H1 (cell line): Measurements from ENCODE around the gene PARP1. TPM values are rescaled to one million over a fixed set of nuclear protein-coding genes. Genes with fewer than 3 reads are reported as not detected.

Experiments used
- CTCF ChIA-PET: fragments of 300-600 bp; sonication (Branson Sonifier 250); formaldehyde crosslinking; loops from one replicate; lab custom pipeline; 2021; ENCODE audit not compliant: partially characterized antibody; lab: Charles Lee
- POLR2A ChIA-PET: fragments of 300-600 bp; sonication (Branson Sonifier 250); formaldehyde crosslinking; loops from one replicate; lab custom pipeline; 2021; ENCODE audit warnings: inconsistent platforms; ENCODE audit not compliant: partially characterized antibody; lab: Charles Lee
- DNase-seq, 2 experiments: peaks; one replicate each; pipeline versions ENCODE4 v3.0.0 to v3.0.0-alpha.2; 2010 to 2022; ENCODE audit warnings: low spot score in 2 of 2, low read depth in 1 of 2, mixed read lengths in 1 of 2
- FAIRE-seq: peaks from 2 replicates; lab custom pipeline; 2011; peaks lifted over from hg19 to GRCh38; lab: Jason Lieb, UNC
- H2AFZ ChIP-seq: 2 replicates; pipeline ENCODE4 v1.8.1; 2012; ENCODE audit warnings: low read length, inconsistent platforms
- H2AK5ac ChIP-seq: 2 replicates; pipeline ENCODE4 v1.6.1; 2013; ENCODE audit warnings: low read depth, low read length
- H2BK120ac ChIP-seq: replicated peaks from 2 replicates; pipeline ENCODE3; 2013; ENCODE audit warnings: low read depth, low read length, inconsistent platforms
- H2BK12ac ChIP-seq: 2 replicates; pipeline ENCODE4 v1.6.1; 2013; ENCODE audit warnings: low read depth, low read length
- H2BK15ac ChIP-seq: 2 replicates; pipeline ENCODE4 v1.6.1; 2013; ENCODE audit warnings: low read length
- H2BK20ac ChIP-seq: 2 replicates; pipeline ENCODE4 v1.6.1; 2013; ENCODE audit warnings: low read length
- H2BK5ac ChIP-seq: 2 replicates; pipeline ENCODE4 v1.6.1; 2013; ENCODE audit warnings: low read depth, low read length
- H3K14ac ChIP-seq: 2 replicates; pipeline ENCODE4 v1.6.1; 2013; ENCODE audit warnings: inconsistent platforms; ENCODE audit not compliant: insufficient read length
- H3K18ac ChIP-seq: 2 replicates; pipeline ENCODE4 v1.6.1; 2013; ENCODE audit warnings: low read length; ENCODE audit errors: extremely low read depth
- H3K23ac ChIP-seq: 2 replicates; pipeline ENCODE4 v1.6.1; 2013; ENCODE audit warnings: inconsistent platforms; ENCODE audit not compliant: insufficient read length
- H3K23me2 ChIP-seq: 2 replicates; pipeline ENCODE4 v1.6.1; 2013; ENCODE audit warnings: low read depth, low read length
- H3K27ac ChIP-seq: 2 replicates; pipeline ENCODE4 v1.6.1; 2011; ENCODE audit warnings: low read depth, low read length, inconsistent platforms
- H3K27me3 ChIP-seq, 4 experiments: replicated peaks in 1 of 4; 1 replicate in 1 of 4; 2 replicates in 3 of 4; pipeline versions ENCODE4 v1.6.1 to v1.8.1; 2011 to 2013; ENCODE audit warnings: low read length in 3 of 4, mild to moderate bottlenecking in 3 of 4, inconsistent platforms in 2 of 4, mixed read lengths in 2 of 4, moderate library complexity in 1 of 4; ENCODE audit not compliant: control insufficient read depth in 3 of 4, insufficient read depth in 3 of 4; ENCODE audit errors: extremely low read depth in 1 of 4
- H3K36me3 ChIP-seq, 4 experiments: 2 replicates each; pipeline versions ENCODE4 v1.6.1 to v1.8.1; 2011 to 2013; ENCODE audit warnings: mild to moderate bottlenecking in 4 of 4, low read length in 3 of 4, moderate library complexity in 2 of 4, control low read depth in 1 of 4, inconsistent platforms in 1 of 4; ENCODE audit not compliant: insufficient read depth in 4 of 4, control insufficient read depth in 2 of 4
- H3K4ac ChIP-seq: replicated peaks from 2 replicates; pipeline ENCODE3; 2013; ENCODE audit warnings: low read length, low read depth, mixed read lengths, inconsistent platforms; ENCODE audit not compliant: insufficient read length
- H3K4me1 ChIP-seq, 4 experiments: replicated peaks in 1 of 4; 1 replicate in 1 of 4; 2 replicates in 3 of 4; pipeline versions ENCODE4 v1.6.1 to v1.8.1; 2011 to 2013; ENCODE audit warnings: low read length in 3 of 4, inconsistent platforms in 2 of 4, mixed read lengths in 1 of 4; ENCODE audit not compliant: insufficient read depth in 4 of 4, control insufficient read depth in 3 of 4
- H3K4me2 ChIP-seq, 2 experiments: 2 replicates each; pipeline versions ENCODE4 v1.6.1 to v1.8.1; 2011 to 2013; ENCODE audit warnings: low read depth in 2 of 2, low read length in 2 of 2, control low read depth in 1 of 2, inconsistent platforms in 1 of 2, mild to moderate bottlenecking in 1 of 2; ENCODE audit not compliant: insufficient read depth in 1 of 2
- H3K4me3 ChIP-seq, 4 experiments: fragments of 200-600, 300-600 bp in 1 of 4; sonication (generic), shearing (Covaris generic), sonication (Bioruptor Twin) in 1 of 4; 2 replicates each; pipeline versions ENCODE4 v1.5.1 to v1.8.1; 2011 to 2016; ENCODE audit warnings: low read length in 4 of 4, low read depth in 3 of 4, control low read depth in 2 of 4, inconsistent platforms in 2 of 4, mild to moderate bottlenecking in 2 of 4, mixed read lengths in 1 of 4, moderate library complexity in 1 of 4; ENCODE audit not compliant: insufficient read depth in 2 of 4; ENCODE audit errors: extremely low read depth in 1 of 4
- H3K56ac ChIP-seq: replicated peaks from 2 replicates; pipeline ENCODE3; 2013; ENCODE audit warnings: low read depth, mild to moderate bottlenecking, mixed read lengths, low read length, inconsistent platforms; ENCODE audit not compliant: insufficient read length
- H3K79me1 ChIP-seq: 2 replicates; pipeline ENCODE4 v1.6.1; 2013; ENCODE audit warnings: low read depth, low read length, control low read depth
- H3K79me2 ChIP-seq, 2 experiments: 2 replicates each; pipeline versions ENCODE4 v1.6.1 to v1.8.1; 2012 to 2013; ENCODE audit warnings: low read length in 2 of 2, mild to moderate bottlenecking in 2 of 2, inconsistent platforms in 1 of 2; ENCODE audit not compliant: insufficient read depth in 2 of 2, control insufficient read depth in 1 of 2
- H3K9ac ChIP-seq, 4 experiments: replicated peaks in 1 of 4; 1 replicate in 1 of 4; 2 replicates in 3 of 4; pipeline versions ENCODE4 v1.6.1 to v1.8.1; 2011 to 2013; ENCODE audit warnings: low read depth in 3 of 4, low read length in 3 of 4, control low read depth in 2 of 4, mild to moderate bottlenecking in 2 of 4, moderate library complexity in 2 of 4, inconsistent platforms in 1 of 4; ENCODE audit errors: extremely low read depth in 1 of 4
- H3K9me3 ChIP-seq, 2 experiments: 2 replicates each; pipeline versions ENCODE4 v1.6.1 to v1.8.1; 2012 to 2013; ENCODE audit warnings: mild to moderate bottlenecking in 2 of 2, moderate library complexity in 2 of 2, control low read depth in 1 of 2, inconsistent platforms in 1 of 2, low read depth in 1 of 2, low read length in 1 of 2, mixed read lengths in 1 of 2; ENCODE audit not compliant: insufficient read depth in 2 of 2
- H4K20me1 ChIP-seq, 2 experiments: replicated peaks in 1 of 2; 2 replicates each; pipeline versions ENCODE3 to v1.8.1; 2011 to 2013; ENCODE audit warnings: inconsistent platforms in 2 of 2, low read length in 2 of 2, mild to moderate bottlenecking in 1 of 2; ENCODE audit not compliant: insufficient read depth in 2 of 2, control insufficient read depth in 1 of 2
- H4K5ac ChIP-seq: 2 replicates; pipeline ENCODE4 v1.6.1; 2013; ENCODE audit warnings: low read length, low read depth, mixed read lengths, inconsistent platforms; ENCODE audit not compliant: insufficient read length
- H4K8ac ChIP-seq: 2 replicates; pipeline ENCODE4 v1.8.0; 2013; ENCODE audit warnings: mild to moderate bottlenecking, moderate library complexity, low read length, inconsistent platforms; ENCODE audit not compliant: insufficient read depth; ENCODE audit errors: extremely low read depth
- H4K91ac ChIP-seq: replicated peaks from 2 replicates; pipeline ENCODE3; 2013; ENCODE audit warnings: low read length, mixed read lengths, inconsistent platforms; ENCODE audit not compliant: insufficient read length
- CHD2 ChIP-seq: IDR thresholded peaks from 2 replicates; pipeline ENCODE4 v1.6.1; 2012; ENCODE audit warnings: low read length, improper control_type of control experiment
- CTBP2 ChIP-seq: IDR thresholded peaks from 2 replicates; pipeline ENCODE4 v1.7.0; 2011; ENCODE audit warnings: borderline replicate concordance, mild to moderate bottlenecking, moderate library complexity, mixed read lengths, low read length; ENCODE audit not compliant: insufficient read depth, insufficient read length
- EGR1 ChIP-seq: IDR thresholded peaks from 2 replicates; pipeline ENCODE4 v1.6.1; 2011; ENCODE audit warnings: low read depth, low read length, borderline replicate concordance
- EZH2 ChIP-seq: fragments of 200-600 bp; sonication (generic); IDR thresholded peaks from 2 replicates; pipeline ENCODE4 v1.7.1; 2012; ENCODE audit warnings: low read depth, mild to moderate bottlenecking, moderate library complexity, low read length, inconsistent platforms; ENCODE audit not compliant: severe bottlenecking
- HDAC2 ChIP-seq, 2 experiments: fragments of 300-600 bp in 1 of 2; sonication (generic) in 1 of 2; IDR thresholded peaks; 2 replicates each; pipeline ENCODE4 v1.6.1; 2011 to 2012; ENCODE audit warnings: low read depth in 2 of 2, low read length in 2 of 2, mild to moderate bottlenecking in 2 of 2, moderate library complexity in 2 of 2, borderline replicate concordance in 1 of 2, inconsistent platforms in 1 of 2
- POLR2AphosphoS5 ChIP-seq: IDR thresholded peaks from 2 replicates; pipeline ENCODE4 v1.6.1; 2011; ENCODE audit warnings: low read depth, low read length
- RBBP5 ChIP-seq: IDR thresholded peaks from 2 replicates; pipeline ENCODE4 v1.7.1; 2012; ENCODE audit warnings: low read depth, mild to moderate bottlenecking, inconsistent platforms, low read length, moderate library complexity, borderline replicate concordance
- SAP30 ChIP-seq: fragments of 300-600 bp; sonication (generic); IDR thresholded peaks from 2 replicates; pipeline ENCODE4 v1.7.1; 2012; ENCODE audit warnings: low read length, moderate library complexity, mild to moderate bottlenecking, inconsistent platforms; ENCODE audit not compliant: insufficient read depth, insufficient replicate concordance
- TEAD4 ChIP-seq: IDR thresholded peaks from 2 replicates; pipeline ENCODE4 v1.6.1; 2012; ENCODE audit warnings: low read depth, low read length, inconsistent platforms, mixed read lengths
- USF2 ChIP-seq: IDR thresholded peaks from 2 replicates; pipeline ENCODE4 v1.6.1; 2011; ENCODE audit warnings: low read length, improper control_type of control experiment
- YY1 ChIP-seq: IDR thresholded peaks from 2 replicates; pipeline ENCODE4 v1.6.1; 2011; ENCODE audit warnings: low read depth, mild to moderate bottlenecking, low read length
- WGBS, 2 experiments: shearing (Covaris generic) in 1 of 2; methylation state at CpG; one replicate each; pipeline versions ENCODE4 v1.1.6 to v1.1.7; 2013 to 2015; ENCODE audit warnings: low lambda C conversion rate in 2 of 2, mixed read lengths in 2 of 2, inconsistent platforms in 1 of 2, low coverage in 1 of 2, missing lambda C conversion rate in 1 of 2; ENCODE audit not compliant: insufficient replicate concordance in 2 of 2, insufficient coverage in 1 of 2, insufficient read length in 1 of 2; ENCODE audit errors: extremely low coverage in 1 of 2, missing lambda C conversion rate in 1 of 2; 5-methylcytosine and 5-hydroxymethylcytosine counted together
- polyA plus RNA-seq, 7 experiments: library from polyadenylated mRNA; depleted of rRNA in 3 of 7; stranded (reverse) in 5 of 7; unstranded in 2 of 7; fragments of >200 nt in 5 of 7; fragments of 200-250 nt in 2 of 7; gene quantifications; 1 replicate in 5 of 7; 2 replicates in 1 of 7; 4 replicates in 1 of 7; pipeline versions ENCODE4 v1.2.1 to v1.2.3, GENCODE V29; 2011 to 2013; ENCODE audit warnings: missing spikeins in 2 of 7, mixed read lengths in 2 of 7
- total RNA-seq: library from RNA; stranded (reverse); fragmentation: NEBNext Ultra II Directional; extraction: Animal tissue kit (Norgen Biotek cat#: 25700); gene quantifications from 2 replicates; pipeline ENCODE4 v1.2.1, GENCODE V29; 2021

PARP1 gene
- total and polyA plus RNA-seq, 2 of the 8 experiments (the other 6 are each of a cell fraction or from before 2014, with no cell fraction given) = 416 to 441 TPM

GRCh38 chr1:226320930-226321329 lies 87.0 kb downstream of the PARP1 start:
- Histone ChIP-seq H3K23me2 (no peaks in the 10 kb centered on the region), H3K9ac (no peak overlapping the region), H3K9me3 (no peaks in the 10 kb centered on the region), H3K14ac (no peak overlapping the region), H3K56ac (no peak overlapping the region), H3K4me2 (no peak overlapping the region), H3K27ac (no peak overlapping the region), H4K20me1 (no peaks in the 10 kb centered on the region), H2AK5ac (no peak overlapping the region), H3K79me1 (no peaks in the 10 kb centered on the region), H2BK20ac (no peak overlapping the region), H3K18ac (no peak overlapping the region), H3K79me2 (no peaks in the 10 kb centered on the region), H3K36me3 (no peaks in the 10 kb centered on the region), H2AFZ (no peak overlapping the region), H3K27me3 (no peaks in the 10 kb centered on the region), H2BK120ac (no peak overlapping the region), H4K91ac (no peak overlapping the region), H4K8ac (no peak overlapping the region), H4K5ac (no peak overlapping the region), H3K4me3 (no peak overlapping the region), H3K4me1 (no peaks in the 10 kb centered on the region), H2BK5ac (no peak overlapping the region), H2BK12ac (no peak overlapping the region), H3K23ac (no peak overlapping the region), H2BK15ac (no peak overlapping the region), H3K4ac (no peak overlapping the region)
- CTCF ChIA-PET = interaction anchor here (1.4 kb wide), 1 partner anchor 120 kb away, joined by 3 read pairs; no protein-coding TSS in a partner anchor
- DNase-seq = no peak
- POLR2A ChIA-PET = no interaction called here
- WGBS, 2 experiments = 90% methylated on average over 10 of the region's 10 CpGs; no CpG with 5 or more reads in 1 of the 2 experiments
- no peak for TF ChIP-seq EZH2
- no peak for TF ChIP-seq YY1
- no peak for TF ChIP-seq RBBP5
- no peak for TF ChIP-seq HDAC2 (IDR thresholded peaks at IDR 0.05; ENCODE audit: borderline replicate concordance in 1 of 2, low read depth in 2 of 2, low read length in 2 of 2)
- no peak for TF ChIP-seq POLR2AphosphoS5
- TF ChIP-seq USF2 = no peak
- TF ChIP-seq CTBP2 = no peak
- TF ChIP-seq EGR1 = no peak
- no peak for TF ChIP-seq TEAD4
- no peak for TF ChIP-seq CHD2
- TF ChIP-seq SAP30 = no peak
- no peak for FAIRE-seq
